Right forelimb (tissue), 1 donor: ENCODE results near the gene NUP93.
A peak's percentile ranks its signal among the peaks of the same experiment; 100 is the strongest.

Experiments
- DNase-seq: peaks from one replicate; pipeline ENCODE4 v3.0.0-alpha.2; 2018

Gene NUP93

GRCh38 chr16:56824331-56824730 lies 94.4 kb downstream of the NUP93 start:
- no peak for DNase-seq

- DNase-seq, result no peak
These were observed 94.9 kb downstream of the NUP93 start for GRCh38 chr16:56824804-56825203.

GRCh38 chr16:56825826-56826225 lies 95.9 kb downstream of the NUP93 start:
- no peak for DNase-seq

- DNase-seq, result no peak
These were observed 98.7 kb downstream of the NUP93 start for GRCh38 chr16:56828647-56829046.

- DNase-seq, result no peak
These were observed 100.7 kb downstream of the NUP93 start for GRCh38 chr16:56830669-56831068.

GRCh38 chr16:56832768-56833167 lies 102.8 kb downstream of the NUP93 start:
- DNase-seq, result no peak

GRCh38 chr16:56833243-56833970 lies 103.5 kb downstream of the NUP93 start:
- DNase-seq, result no peak

GRCh38 chr16:56835320-56835719 lies 105.4 kb downstream of the NUP93 start:
- DNase-seq, result no peak

- DNase-seq, result no peak
These were observed 106.7 kb downstream of the NUP93 start for GRCh38 chr16:56836410-56837230.

- no peak for DNase-seq
These were observed 108.9 kb downstream of the NUP93 start for GRCh38 chr16:56838622-56839337.

GRCh38 chr16:56841233-56841632 lies 111.3 kb downstream of the NUP93 start:
- no peak for DNase-seq

GRCh38 chr16:56841659-56842058 lies 111.7 kb downstream of the NUP93 start:
- no peak for DNase-seq

- DNase-seq, result no peak
These were observed 112.2 kb downstream of the NUP93 start for GRCh38 chr16:56842133-56842532.

- no peak for DNase-seq
These were observed 114.1 kb downstream of the NUP93 start for GRCh38 chr16:56844056-56844455.

GRCh38 chr16:56847173-56847910 lies 117.4 kb downstream of the NUP93 start:
- no peak for DNase-seq

- no peak for DNase-seq
These were observed 118.4 kb downstream of the NUP93 start for GRCh38 chr16:56848029-56848936.

- DNase-seq, result no peak
These were observed 119.2 kb downstream of the NUP93 start for GRCh38 chr16:56848955-56849689.

- DNase-seq, result no peak
These were observed 120.1 kb downstream of the NUP93 start for GRCh38 chr16:56849690-56850680.

- peak; percentile 34 for DNase-seq
These were observed 121.9 kb downstream of the NUP93 start for GRCh38 chr16:56851671-56852400.
